OCI-LY1 (cell line): Measurements from ENCODE around the gene GON4L.
A peak's percentile ranks its signal among the peaks of the same experiment; 100 is the strongest.
"Not testable (repeated sequence)": the region's sequence is repeated elsewhere in the genome, so short reads cannot be mapped to it uniquely, and the experiment has no call there.

Source experiments
- H2AFZ ChIP-seq: fragments of 200-600 bp; sonication (generic), shearing (Covaris generic); 2 replicates; pipeline ENCODE4 v1.6.0; 2014; ENCODE audit warnings: antibody characterized with exemption, mild to moderate bottlenecking, low read length
- H3F3A ChIP-seq: fragments of 200-600 bp; sonication (generic), shearing (Covaris generic); 2 replicates; pipeline ENCODE4 v1.6.0; 2014; ENCODE audit warnings: mild to moderate bottlenecking, antibody characterized with exemption, low read length, moderate library complexity; ENCODE audit not compliant: insufficient read depth
- H3K27ac ChIP-seq: fragments of 200-600 bp; sonication (generic); 2 replicates; pipeline ENCODE4 v1.5.1; 2014; ENCODE audit warnings: low read length, mixed run types, mild to moderate bottlenecking, low read depth; ENCODE audit not compliant: poor library complexity, severe bottlenecking
- H3K27me3 ChIP-seq: fragments of 200-600 bp; sonication (generic); 2 replicates; pipeline ENCODE4 v1.6.0; 2014; ENCODE audit warnings: antibody characterized with exemption, mild to moderate bottlenecking, low read length, moderate library complexity; ENCODE audit not compliant: insufficient read depth
- H3K36me3 ChIP-seq: fragments of 200-600 bp; sonication (generic); 2 replicates; pipeline ENCODE4 v1.6.1; 2014; ENCODE audit warnings: mild to moderate bottlenecking, antibody characterized with exemption, low read length, moderate library complexity, mixed read lengths; ENCODE audit not compliant: insufficient read depth
- H3K4me1 ChIP-seq: fragments of 200-600 bp; sonication (generic); 2 replicates; pipeline ENCODE4 v1.5.1; 2014; ENCODE audit warnings: mild to moderate bottlenecking, low read length, moderate library complexity; ENCODE audit not compliant: insufficient read depth, severe bottlenecking
- H3K4me2 ChIP-seq: fragments of 200-600 bp; sonication (generic), shearing (Covaris generic); 2 replicates; pipeline ENCODE4 v1.6.1; 2014; ENCODE audit warnings: low read length
- H3K4me3 ChIP-seq: fragments of 200-600 bp; sonication (generic); 2 replicates; pipeline ENCODE4 v1.5.1; 2014; ENCODE audit warnings: low read length, low read depth, mild to moderate bottlenecking, mixed read lengths; ENCODE audit not compliant: poor library complexity, severe bottlenecking
- H3K79me2 ChIP-seq: fragments of 200-600 bp; shearing (Covaris generic); 2 replicates; pipeline ENCODE4 v1.6.1; 2016; ENCODE audit warnings: mixed run types, low read length, mixed read lengths; ENCODE audit not compliant: insufficient read depth
- H3K9ac ChIP-seq: fragments of 200-600 bp; sonication (generic), shearing (Covaris generic); 2 replicates; pipeline ENCODE4 v1.6.1; 2014; ENCODE audit warnings: mild to moderate bottlenecking, low read length, mixed read lengths
- H3K9me2 ChIP-seq: fragments of 200-600 bp; sonication (generic), shearing (Covaris generic); 2 replicates; pipeline ENCODE4 v1.6.1; 2014; ENCODE audit warnings: low read depth, mild to moderate bottlenecking, low read length, mixed read lengths
- H3K9me3 ChIP-seq: fragments of 200-600 bp; shearing (Covaris generic); 2 replicates; pipeline ENCODE4 v1.6.1; 2014; ENCODE audit warnings: low read length, mixed read lengths
- H4K20me1 ChIP-seq: fragments of 200-600 bp; sonication (generic), shearing (Covaris generic); 2 replicates; pipeline ENCODE4 v1.6.0; 2016; ENCODE audit warnings: mild to moderate bottlenecking, low read length; ENCODE audit not compliant: insufficient read depth
- EZH2 ChIP-seq: fragments of 200-600 bp; sonication (generic), shearing (Covaris generic); IDR thresholded peaks from 2 replicates; pipeline ENCODE4 v1.8.0; 2017; ENCODE audit warnings: borderline replicate concordance, mixed run types, mild to moderate bottlenecking, antibody characterized with exemption, low read length, moderate library complexity, mixed read lengths
- TF ChIP-seq, protein P1 (sequence below): fragments of 200-600 bp; sonication (generic), shearing (Covaris generic); IDR thresholded peaks from 2 replicates; pipeline ENCODE4 v1.5.1; 2017; ENCODE audit warnings: mild to moderate bottlenecking, antibody characterized with exemption, low read length, moderate library complexity, mixed read lengths

GON4L gene

GRCh38 chr1:155712636-155713035 lies 144.4 kb downstream of the GON4L start:
- not testable (repeated sequence) for H3K4me1 ChIP-seq, H2AFZ ChIP-seq, H4K20me1 ChIP-seq, H3K4me2 ChIP-seq, H3K27ac ChIP-seq, H3F3A ChIP-seq, H3K9me2 ChIP-seq, H3K9me3 ChIP-seq, H3K4me3 ChIP-seq, H3K9ac ChIP-seq, H3K27me3 ChIP-seq
- Histone ChIP-seq H3K36me3 (peaks cover 81% of the 10 kb centered on the region), H3K79me2 (peaks cover 26% of the 10 kb centered on the region)
- TF ChIP-seq, protein P1, sequence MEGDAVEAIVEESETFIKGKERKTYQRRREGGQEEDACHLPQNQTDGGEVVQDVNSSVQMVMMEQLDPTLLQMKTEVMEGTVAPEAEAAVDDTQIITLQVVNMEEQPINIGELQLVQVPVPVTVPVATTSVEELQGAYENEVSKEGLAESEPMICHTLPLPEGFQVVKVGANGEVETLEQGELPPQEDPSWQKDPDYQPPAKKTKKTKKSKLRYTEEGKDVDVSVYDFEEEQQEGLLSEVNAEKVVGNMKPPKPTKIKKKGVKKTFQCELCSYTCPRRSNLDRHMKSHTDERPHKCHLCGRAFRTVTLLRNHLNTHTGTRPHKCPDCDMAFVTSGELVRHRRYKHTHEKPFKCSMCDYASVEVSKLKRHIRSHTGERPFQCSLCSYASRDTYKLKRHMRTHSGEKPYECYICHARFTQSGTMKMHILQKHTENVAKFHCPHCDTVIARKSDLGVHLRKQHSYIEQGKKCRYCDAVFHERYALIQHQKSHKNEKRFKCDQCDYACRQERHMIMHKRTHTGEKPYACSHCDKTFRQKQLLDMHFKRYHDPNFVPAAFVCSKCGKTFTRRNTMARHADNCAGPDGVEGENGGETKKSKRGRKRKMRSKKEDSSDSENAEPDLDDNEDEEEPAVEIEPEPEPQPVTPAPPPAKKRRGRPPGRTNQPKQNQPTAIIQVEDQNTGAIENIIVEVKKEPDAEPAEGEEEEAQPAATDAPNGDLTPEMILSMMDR: peak; percentile 35; the same call in 1 of the 2 replicates

GRCh38 chr1:155711457-155711856 lies 145.6 kb downstream of the GON4L start:
- not testable (repeated sequence) for H3K4me1 ChIP-seq, H2AFZ ChIP-seq, H3K27me3 ChIP-seq, H4K20me1 ChIP-seq, H3K9me3 ChIP-seq, H3K4me3 ChIP-seq, H3F3A ChIP-seq, H3K9ac ChIP-seq, H3K27ac ChIP-seq, H3K9me2 ChIP-seq, H3K4me2 ChIP-seq
- peaks cover 73% of the 10 kb centered on the region for H3K36me3 ChIP-seq
- H3K79me2 ChIP-seq: peaks cover 32% of the 10 kb centered on the region

- H3K9me3 ChIP-seq: 0 out of 2 replicates have a peak, but pooled peaks cover 2% of the 10 kb centered on the region
- H4K20me1 ChIP-seq: no peaks in the 10 kb centered on the region
- no peak overlapping the region for H3K4me2 ChIP-seq
- H3K9me2 ChIP-seq: no peaks in the 10 kb centered on the region
- no peaks in the 10 kb centered on the region for H3K27me3 ChIP-seq
- H3K27ac ChIP-seq: no peak overlapping the region
- H3K4me1 ChIP-seq: no peaks in the 10 kb centered on the region
- TF ChIP-seq, protein P1: no peak
- no peaks in the 10 kb centered on the region for H3F3A ChIP-seq
- H3K9ac ChIP-seq: no peak overlapping the region
- H3K79me2 ChIP-seq: peaks cover 51% of the 10 kb centered on the region
- H3K36me3 ChIP-seq: peaks cover 65% of the 10 kb centered on the region
- H3K4me3 ChIP-seq: no peak overlapping the region
- no peak overlapping the region for H2AFZ ChIP-seq
These were observed 147.6 kb downstream of the GON4L start for GRCh38 chr1:155709391-155709790.

- Histone ChIP-seq H3K79me2 (peaks cover 65% of the 10 kb centered on the region), H3K27me3 (no peaks in the 10 kb centered on the region), H3K4me3 (no peak overlapping the region), H3F3A (no peaks in the 10 kb centered on the region), H2AFZ (no peak overlapping the region), H3K9me2 (no peaks in the 10 kb centered on the region), H3K27ac (no peak overlapping the region), H3K9me3 (0 out of 2 replicates have a peak, but pooled peaks cover 2% of the 10 kb centered on the region), H3K36me3 (peaks cover 37% of the 10 kb centered on the region), H4K20me1 (no peaks in the 10 kb centered on the region), H3K4me1 (no peaks in the 10 kb centered on the region), H3K9ac (no peak overlapping the region), H3K4me2 (no peak overlapping the region)
- no peak for TF ChIP-seq EZH2
- TF ChIP-seq, protein P1: no peak
These were observed 150.9 kb downstream of the GON4L start for GRCh38 chr1:155706139-155706538.

- not testable (repeated sequence) for H3K4me2 ChIP-seq, H3K27me3 ChIP-seq, H3K9ac ChIP-seq, H3K9me2 ChIP-seq, H3F3A ChIP-seq, H3K4me3 ChIP-seq, H2AFZ ChIP-seq, H3K27ac ChIP-seq, H4K20me1 ChIP-seq, H3K9me3 ChIP-seq, H3K4me1 ChIP-seq
- Histone ChIP-seq H3K79me2 (peaks cover 69% of the 10 kb centered on the region), H3K36me3 (peaks cover 30% of the 10 kb centered on the region)
These were observed 152.6 kb downstream of the GON4L start for GRCh38 chr1:155704414-155704813.
